OCI-LY1 (cell line): ENCODE data around the gene SATB1.

Source experiments
- H2AFZ ChIP-seq: fragments of 200-600 bp; sonication (generic), shearing (Covaris generic); 2 replicates; pipeline ENCODE4 v1.6.0; 2014; ENCODE audit warnings: antibody characterized with exemption, mild to moderate bottlenecking, low read length
- H3F3A ChIP-seq: fragments of 200-600 bp; sonication (generic), shearing (Covaris generic); 2 replicates; pipeline ENCODE4 v1.6.0; 2014; ENCODE audit warnings: mild to moderate bottlenecking, antibody characterized with exemption, low read length, moderate library complexity; ENCODE audit not compliant: insufficient read depth
- H3K27ac ChIP-seq: fragments of 200-600 bp; sonication (generic); 2 replicates; pipeline ENCODE4 v1.5.1; 2014; ENCODE audit warnings: low read length, mixed run types, mild to moderate bottlenecking, low read depth; ENCODE audit not compliant: poor library complexity, severe bottlenecking
- H3K27me3 ChIP-seq: fragments of 200-600 bp; sonication (generic); 2 replicates; pipeline ENCODE4 v1.6.0; 2014; ENCODE audit warnings: antibody characterized with exemption, mild to moderate bottlenecking, low read length, moderate library complexity; ENCODE audit not compliant: insufficient read depth
- H3K36me3 ChIP-seq: fragments of 200-600 bp; sonication (generic); 2 replicates; pipeline ENCODE4 v1.6.1; 2014; ENCODE audit warnings: mild to moderate bottlenecking, antibody characterized with exemption, low read length, moderate library complexity, mixed read lengths; ENCODE audit not compliant: insufficient read depth
- H3K4me1 ChIP-seq: fragments of 200-600 bp; sonication (generic); 2 replicates; pipeline ENCODE4 v1.5.1; 2014; ENCODE audit warnings: mild to moderate bottlenecking, low read length, moderate library complexity; ENCODE audit not compliant: insufficient read depth, severe bottlenecking
- H3K4me2 ChIP-seq: fragments of 200-600 bp; sonication (generic), shearing (Covaris generic); 2 replicates; pipeline ENCODE4 v1.6.1; 2014; ENCODE audit warnings: low read length
- H3K4me3 ChIP-seq: fragments of 200-600 bp; sonication (generic); 2 replicates; pipeline ENCODE4 v1.5.1; 2014; ENCODE audit warnings: low read length, low read depth, mild to moderate bottlenecking, mixed read lengths; ENCODE audit not compliant: poor library complexity, severe bottlenecking
- H3K79me2 ChIP-seq: fragments of 200-600 bp; shearing (Covaris generic); 2 replicates; pipeline ENCODE4 v1.6.1; 2016; ENCODE audit warnings: mixed run types, low read length, mixed read lengths; ENCODE audit not compliant: insufficient read depth
- H3K9ac ChIP-seq: fragments of 200-600 bp; sonication (generic), shearing (Covaris generic); 2 replicates; pipeline ENCODE4 v1.6.1; 2014; ENCODE audit warnings: mild to moderate bottlenecking, low read length, mixed read lengths
- H3K9me2 ChIP-seq: fragments of 200-600 bp; sonication (generic), shearing (Covaris generic); 2 replicates; pipeline ENCODE4 v1.6.1; 2014; ENCODE audit warnings: low read depth, mild to moderate bottlenecking, low read length, mixed read lengths
- H3K9me3 ChIP-seq: fragments of 200-600 bp; shearing (Covaris generic); 2 replicates; pipeline ENCODE4 v1.6.1; 2014; ENCODE audit warnings: low read length, mixed read lengths
- H4K20me1 ChIP-seq: fragments of 200-600 bp; sonication (generic), shearing (Covaris generic); 2 replicates; pipeline ENCODE4 v1.6.0; 2016; ENCODE audit warnings: mild to moderate bottlenecking, low read length; ENCODE audit not compliant: insufficient read depth
- CTCF ChIP-seq: fragments of 200-600 bp; sonication (generic), shearing (Covaris generic); IDR thresholded peaks from 2 replicates; pipeline ENCODE4 v1.5.1; 2017; ENCODE audit warnings: mild to moderate bottlenecking, antibody characterized with exemption, low read length, moderate library complexity, mixed read lengths
- EZH2 ChIP-seq: fragments of 200-600 bp; sonication (generic), shearing (Covaris generic); IDR thresholded peaks from 2 replicates; pipeline ENCODE4 v1.8.0; 2017; ENCODE audit warnings: borderline replicate concordance, mixed run types, mild to moderate bottlenecking, antibody characterized with exemption, low read length, moderate library complexity, mixed read lengths

SATB1 gene

GRCh38 chr3:18379647-18380046 is 45.5 kb downstream of the SATB1 start:
- Histone ChIP-seq H4K20me1 (no peaks in the 10 kb centered on the region), H3K4me1 (no peaks in the 10 kb centered on the region), H2AFZ (no peak overlapping the region), H3K27me3 (no peaks in the 10 kb centered on the region), H3K4me2 (no peak overlapping the region), H3K36me3 (peaks cover 10% of the 10 kb centered on the region; the same call in 1 of the 2 replicates), H3K27ac (no peak overlapping the region), H3K9me2 (no peaks in the 10 kb centered on the region), H3K9ac (no peak overlapping the region), H3K79me2 (no peaks in the 10 kb centered on the region), H3K4me3 (no peak overlapping the region), H3K9me3 (no peaks in the 10 kb centered on the region), H3F3A (no peaks in the 10 kb centered on the region)
- no peak for TF ChIP-seq EZH2
- no peak for TF ChIP-seq CTCF

- H3K27me3 ChIP-seq, result no peaks in the 10 kb centered on the region
- H3K4me1 ChIP-seq, result no peaks in the 10 kb centered on the region
- no peak overlapping the region for H2AFZ ChIP-seq
- peaks cover 4% of the 10 kb centered on the region; the same call in 1 of the 2 replicates for H3K36me3 ChIP-seq
- no peaks in the 10 kb centered on the region for H3K9me2 ChIP-seq
- no peak overlapping the region for H3K9ac ChIP-seq
- H3K27ac ChIP-seq, result no peak overlapping the region
- no peak overlapping the region for H3K4me2 ChIP-seq
- H3K9me3 ChIP-seq, result no peaks in the 10 kb centered on the region
- H4K20me1 ChIP-seq, result no peaks in the 10 kb centered on the region
- H3F3A ChIP-seq, result no peaks in the 10 kb centered on the region
- no peak overlapping the region for H3K4me3 ChIP-seq
- no peaks in the 10 kb centered on the region for H3K79me2 ChIP-seq
- no peak for TF ChIP-seq CTCF
- TF ChIP-seq EZH2, result no peak
Observed at GRCh38 chr3:18378218-18378617, 46.9 kb downstream of the SATB1 start.

- no peak overlapping the region for H3K4me3 ChIP-seq
- peaks cover 4% of the 10 kb centered on the region; the same call in 1 of the 2 replicates for H3K36me3 ChIP-seq
- H3K9ac ChIP-seq, result no peak overlapping the region
- H3K9me2 ChIP-seq, result no peaks in the 10 kb centered on the region
- no peak for TF ChIP-seq EZH2
- H3K27me3 ChIP-seq, result no peaks in the 10 kb centered on the region
- H4K20me1 ChIP-seq, result no peaks in the 10 kb centered on the region
- no peaks in the 10 kb centered on the region for H3K79me2 ChIP-seq
- H3K27ac ChIP-seq, result no peak overlapping the region
- H3F3A ChIP-seq, result no peaks in the 10 kb centered on the region
- H3K9me3 ChIP-seq, result no peaks in the 10 kb centered on the region
- no peak overlapping the region for H3K4me2 ChIP-seq
- H3K4me1 ChIP-seq, result no peaks in the 10 kb centered on the region
- H2AFZ ChIP-seq, result no peak overlapping the region
Observed at GRCh38 chr3:18376682-18377081, 48.5 kb downstream of the SATB1 start.

GRCh38 chr3:18372786-18373405 is 52.2 kb downstream of the SATB1 start:
- H3K9ac ChIP-seq, result no peak overlapping the region
- H4K20me1 ChIP-seq, result no peaks in the 10 kb centered on the region
- H3K27me3 ChIP-seq, result no peaks in the 10 kb centered on the region
- peaks cover 4% of the 10 kb centered on the region; the same call in 1 of the 2 replicates for H3K36me3 ChIP-seq
- no peak overlapping the region for H3K4me2 ChIP-seq
- no peak overlapping the region for H3K27ac ChIP-seq
- no peaks in the 10 kb centered on the region for H3K4me1 ChIP-seq
- H3K9me3 ChIP-seq, result no peaks in the 10 kb centered on the region
- H2AFZ ChIP-seq, result no peak overlapping the region
- H3K79me2 ChIP-seq, result no peaks in the 10 kb centered on the region
- H3K9me2 ChIP-seq, result no peaks in the 10 kb centered on the region
- TF ChIP-seq CTCF, result no peak
- no peak for TF ChIP-seq EZH2
- no peaks in the 10 kb centered on the region for H3F3A ChIP-seq
- H3K4me3 ChIP-seq, result no peak overlapping the region
